GM18868 (cell line): ENCODE data around the gene POP4.

ENCODE experiments used
- ATAC-seq: cut with Tn5 transposase; IDR thresholded peaks from one replicate; pipeline ENCODE4 v1.9.1; 2021; ENCODE audit warnings: mild to moderate bottlenecking, moderate library complexity; ENCODE audit not compliant: unreplicated experiment

The POP4 gene

DNA sequence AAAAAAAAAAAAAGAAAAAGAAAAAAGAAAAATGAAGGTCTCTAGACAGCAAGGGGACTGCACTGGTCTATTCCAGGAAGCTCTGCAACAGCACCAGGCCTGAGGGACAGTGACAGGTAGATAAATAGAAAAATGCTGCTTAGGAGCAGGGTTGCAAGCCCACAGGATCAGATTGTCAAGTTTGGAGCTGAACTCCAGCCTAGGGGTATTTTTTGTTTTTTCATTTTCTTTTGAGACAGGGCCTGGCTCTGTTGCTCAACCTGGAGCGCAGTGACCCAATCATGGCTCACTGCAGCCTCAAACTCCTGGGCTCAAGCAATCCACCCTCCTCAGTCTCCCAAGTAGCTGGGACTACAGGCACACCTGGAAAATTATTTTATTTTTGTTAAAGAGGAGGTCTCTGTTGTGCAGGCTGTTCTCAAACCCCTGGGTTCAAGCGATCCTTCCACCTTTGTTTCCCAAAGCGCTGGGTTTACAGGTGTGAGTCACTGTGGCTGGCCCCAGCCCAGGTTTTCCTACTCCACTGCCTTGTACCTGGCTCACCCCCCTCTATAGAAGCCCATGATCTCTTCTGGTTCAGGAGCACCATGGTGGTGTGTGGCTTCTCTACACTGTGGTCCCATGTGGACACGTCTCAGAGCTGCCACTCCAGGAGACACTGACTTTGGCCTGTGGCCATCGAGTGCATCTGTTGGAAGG, 23.9 kb downstream of the POP4 start:
- no peak for ATAC-seq

DNA sequence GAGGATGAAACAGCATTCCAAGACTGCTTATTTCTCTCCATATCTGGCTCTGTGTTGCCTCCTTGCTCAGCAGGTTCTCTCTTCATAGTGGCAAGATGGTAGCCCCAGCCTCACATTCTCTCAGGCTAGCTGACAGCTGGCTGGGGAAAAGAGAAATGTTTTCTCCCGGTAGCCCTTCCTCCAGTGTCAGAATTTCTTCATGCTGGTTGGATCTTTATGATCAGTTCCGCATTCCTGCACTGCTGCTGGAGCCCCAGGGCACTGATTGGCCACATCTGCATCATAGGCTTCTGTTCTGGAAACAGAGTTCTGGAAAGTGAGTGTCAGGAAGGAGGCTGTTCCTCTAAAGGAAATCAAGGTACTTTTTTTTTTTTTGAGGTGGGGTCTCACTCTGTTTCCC, 24.6 kb downstream of the POP4 start:
- no peak for ATAC-seq

DNA sequence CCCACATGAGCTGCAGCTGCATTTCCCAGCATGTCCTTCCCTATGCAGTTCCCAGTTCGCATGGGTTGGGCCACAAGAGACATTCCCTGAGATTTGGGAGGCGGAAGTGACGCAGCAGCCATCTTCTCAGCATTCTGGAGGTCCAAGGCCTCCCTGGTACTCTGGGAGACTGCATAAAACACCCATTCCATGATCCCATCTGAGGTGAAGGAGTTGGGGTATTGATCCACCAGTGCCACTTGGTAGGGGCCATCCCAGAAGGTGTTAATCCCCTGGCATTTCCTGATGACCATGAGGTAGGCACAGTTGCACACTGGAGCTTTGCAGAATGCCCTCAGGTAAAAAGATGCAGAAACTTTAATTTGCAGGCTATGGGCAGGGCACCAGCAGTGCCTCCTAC, 25.4 kb downstream of the POP4 start:
- ATAC-seq, result no peak

DNA sequence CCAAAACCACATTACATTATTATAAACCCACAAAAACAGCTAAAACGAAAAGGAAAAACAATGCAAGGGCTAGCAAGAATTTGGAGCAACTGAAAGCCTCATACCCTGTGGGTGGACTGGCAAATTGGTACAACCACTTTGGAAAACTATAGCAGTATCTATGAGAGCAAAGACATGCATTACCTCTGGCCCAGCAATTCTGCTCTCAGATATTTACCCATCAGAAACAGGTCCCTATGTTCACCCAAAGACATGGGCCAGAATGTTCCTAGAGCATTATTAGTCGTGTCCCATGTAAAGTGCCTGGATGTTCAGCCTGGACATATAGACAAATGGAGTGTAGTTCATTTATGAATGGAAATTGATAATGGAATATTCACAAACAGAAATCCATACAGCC, 27.9 kb downstream of the POP4 start:
- no peak for ATAC-seq

DNA sequence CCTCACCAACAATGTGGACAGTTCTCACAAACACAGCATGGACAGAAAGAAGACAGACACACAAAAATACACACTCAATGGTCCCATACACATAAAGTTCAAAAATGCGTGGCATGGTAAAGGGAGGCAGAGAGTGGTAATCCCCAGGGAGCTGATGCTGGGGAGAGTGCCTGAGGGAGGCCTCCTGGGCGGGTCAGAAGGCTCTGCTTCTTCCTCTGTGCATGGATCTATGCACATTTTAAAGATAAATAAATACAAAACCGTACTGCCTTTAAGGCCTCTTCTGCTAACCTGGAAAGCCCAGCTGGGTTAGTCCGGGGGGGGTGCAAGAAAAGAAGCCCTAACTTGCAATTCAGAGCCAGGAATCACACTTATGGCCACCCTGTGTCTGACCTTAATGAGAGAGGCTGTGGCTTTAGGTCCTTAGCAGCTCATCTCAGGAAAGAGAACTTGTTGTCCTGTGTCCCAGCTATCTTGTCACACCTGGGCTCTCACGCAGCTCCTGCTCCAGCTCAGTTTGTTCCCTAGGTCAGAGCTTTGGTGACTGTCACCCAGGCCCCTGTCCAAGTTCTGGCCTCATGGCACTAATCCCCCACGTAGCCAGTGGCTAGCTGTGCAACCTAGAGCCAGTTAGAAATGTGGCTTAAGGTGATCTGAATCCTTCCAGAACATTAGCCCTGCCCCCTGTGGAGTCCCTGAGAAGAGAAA, 28.5 kb downstream of the POP4 start:
- ATAC-seq, result no peak

DNA sequence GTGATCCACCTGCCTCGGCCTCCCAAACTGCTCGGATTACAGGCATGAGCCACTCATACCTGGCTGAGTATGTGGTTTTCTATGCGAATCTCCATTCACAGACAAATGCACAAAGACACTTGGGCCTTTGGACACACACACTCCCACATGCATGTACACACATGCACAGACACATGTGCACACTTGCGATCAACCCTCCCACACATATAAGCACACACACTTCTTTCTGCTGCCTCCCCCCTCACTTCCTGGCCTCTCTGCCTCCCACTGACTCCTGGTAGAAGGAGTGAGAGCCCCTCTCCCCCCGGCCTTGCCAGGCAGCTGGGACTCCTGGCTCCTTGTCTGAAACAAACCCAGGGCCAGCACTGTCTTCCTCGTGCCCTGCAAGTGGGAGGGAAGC, 29.9 kb downstream of the POP4 start:
- ATAC-seq, result no peak

DNA sequence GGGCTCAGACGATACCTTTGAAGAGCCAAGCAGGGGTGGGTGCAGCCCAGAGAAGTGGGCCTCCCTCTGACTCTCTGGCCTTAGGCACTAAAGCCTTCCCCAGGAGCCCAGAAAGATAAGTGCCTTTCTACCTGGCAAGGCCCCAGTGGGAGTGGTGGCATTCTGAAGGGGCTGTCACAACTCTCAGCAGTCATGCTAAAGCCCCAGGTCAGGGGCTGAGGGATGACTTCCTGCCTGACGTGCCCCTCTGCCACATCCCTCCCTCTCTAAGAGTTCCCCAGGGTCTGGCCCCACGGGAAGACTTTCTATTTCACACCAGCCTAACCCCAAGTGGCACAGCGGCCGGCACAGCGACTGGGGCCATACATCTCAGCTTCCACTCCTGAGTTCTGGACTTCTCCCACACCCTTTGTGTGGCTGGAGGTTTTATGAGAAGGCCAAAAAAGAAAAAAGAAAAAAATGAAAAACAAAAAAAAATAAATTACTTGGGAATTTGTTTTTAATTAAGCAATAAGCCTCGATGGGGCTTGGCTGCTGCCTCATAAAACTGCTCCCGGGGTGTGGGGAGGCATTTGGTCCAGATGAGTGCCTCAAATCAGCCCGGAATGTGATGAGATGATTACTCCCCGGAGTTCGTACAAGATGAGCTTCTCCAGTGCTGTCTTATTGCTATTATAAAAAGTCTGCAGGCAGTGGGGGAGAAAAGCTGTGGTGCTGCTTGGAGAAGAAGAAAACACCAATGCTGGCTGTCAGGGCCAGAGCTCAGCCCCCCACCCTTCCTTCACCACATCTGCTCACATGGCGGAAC, 30.7 kb downstream of the POP4 start:
- no peak for ATAC-seq

DNA sequence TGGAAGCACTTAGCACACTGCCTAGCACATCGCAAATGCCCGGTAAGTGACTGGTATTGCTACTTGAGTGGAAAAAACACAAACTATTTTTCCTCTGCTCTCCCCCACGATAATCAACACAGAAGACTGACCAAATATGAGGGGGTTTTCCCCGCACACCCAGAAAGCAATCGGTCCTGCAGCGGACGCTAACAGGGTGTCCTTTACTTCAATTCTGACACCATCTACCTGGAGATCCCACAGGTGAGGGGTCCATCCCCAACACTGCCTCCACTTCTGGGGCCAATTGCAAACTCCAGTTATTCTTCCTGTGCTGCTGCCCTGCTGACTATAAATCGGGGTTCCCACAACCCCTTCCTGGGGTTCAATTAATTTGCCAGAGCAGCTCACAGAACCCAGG, 33.0 kb downstream of the POP4 start:
- ATAC-seq, result no peak

DNA sequence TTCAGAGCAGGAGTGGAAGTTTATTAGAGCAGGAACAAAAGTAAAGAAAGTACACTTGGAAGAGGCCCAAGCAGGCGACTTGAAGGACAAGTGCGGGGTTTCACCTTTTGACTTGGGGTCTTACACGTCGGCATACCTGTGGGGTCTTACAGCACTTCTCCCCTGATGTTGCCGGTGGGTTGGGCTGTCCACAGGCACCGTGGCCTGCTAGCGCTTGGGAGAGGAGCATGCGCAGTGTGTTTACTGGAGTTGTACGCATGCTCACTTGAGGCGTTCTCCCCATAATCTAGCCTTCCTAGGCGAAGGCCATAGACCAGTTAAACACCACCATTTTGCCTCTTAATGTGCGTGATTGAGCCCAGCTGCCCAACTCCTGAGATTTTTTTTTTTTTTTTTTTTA, 34.1 kb downstream of the POP4 start:
- ATAC-seq, result no peak

DNA sequence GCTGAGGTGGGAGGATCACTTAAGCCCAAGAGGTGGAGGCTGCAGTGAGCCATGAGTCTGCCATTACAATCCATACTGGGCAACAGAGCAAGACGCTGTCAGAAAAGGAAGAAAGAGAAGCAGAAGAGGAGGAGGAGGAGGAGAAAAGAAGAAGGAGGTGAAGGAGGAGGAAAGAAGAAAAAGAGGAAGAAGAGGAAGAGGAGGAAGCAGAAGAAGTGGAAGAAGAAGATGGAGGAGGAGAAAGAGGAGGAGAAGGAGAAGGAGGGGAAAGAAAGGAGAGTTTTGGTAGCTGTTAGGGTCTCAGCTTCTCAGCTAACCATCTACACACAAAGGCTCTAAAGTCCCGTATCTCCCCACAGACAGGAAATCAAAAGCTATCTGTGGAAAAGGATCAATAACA, 35.5 kb downstream of the POP4 start:
- no peak for ATAC-seq

DNA sequence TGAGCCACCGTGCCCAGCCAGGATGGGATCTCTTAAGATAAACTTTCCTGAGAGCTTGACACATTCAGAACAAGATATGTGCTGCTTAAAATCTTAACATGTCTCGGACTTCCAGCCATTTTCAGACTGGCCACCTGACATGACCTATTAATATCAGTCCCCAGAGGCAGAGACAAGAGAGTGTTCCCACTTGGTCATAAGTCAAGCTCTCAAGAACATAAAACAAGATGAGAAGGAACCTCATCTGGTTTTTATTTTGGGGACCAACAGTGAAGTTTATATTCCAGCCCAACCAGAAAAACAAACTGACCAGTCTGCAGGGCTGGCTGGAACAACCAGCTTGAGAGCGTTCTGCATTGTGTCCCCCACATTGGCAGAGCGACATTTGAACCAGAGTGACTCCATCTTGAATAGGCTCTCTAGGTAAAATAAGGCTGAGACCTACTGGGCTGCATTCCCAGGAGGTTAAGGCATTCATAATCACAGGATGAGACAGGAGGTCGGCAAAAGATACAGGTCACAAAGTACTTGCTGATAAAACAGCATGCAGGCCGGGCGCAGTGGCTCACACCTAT, 37.4 kb downstream of the POP4 start:
- ATAC-seq, result no peak

DNA sequence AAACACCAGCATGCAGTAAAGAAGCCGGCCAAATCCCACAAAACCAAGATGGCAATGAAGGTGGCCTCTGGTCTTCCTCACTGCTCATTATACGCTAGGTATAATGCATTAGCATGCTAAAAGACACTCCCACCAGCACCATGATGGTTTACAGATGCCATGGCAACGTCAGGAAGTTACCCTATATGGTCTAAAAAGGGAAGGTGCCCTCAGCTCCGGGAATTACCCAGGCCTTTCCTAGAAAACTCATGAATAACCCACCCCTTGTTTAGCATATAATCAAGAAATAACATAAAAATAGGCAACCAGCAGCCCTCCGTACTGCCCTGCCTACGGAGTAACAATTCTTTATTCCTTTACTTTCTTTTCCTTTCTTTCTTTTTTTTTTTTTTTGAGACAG, 38.1 kb downstream of the POP4 start:
- no peak for ATAC-seq

DNA sequence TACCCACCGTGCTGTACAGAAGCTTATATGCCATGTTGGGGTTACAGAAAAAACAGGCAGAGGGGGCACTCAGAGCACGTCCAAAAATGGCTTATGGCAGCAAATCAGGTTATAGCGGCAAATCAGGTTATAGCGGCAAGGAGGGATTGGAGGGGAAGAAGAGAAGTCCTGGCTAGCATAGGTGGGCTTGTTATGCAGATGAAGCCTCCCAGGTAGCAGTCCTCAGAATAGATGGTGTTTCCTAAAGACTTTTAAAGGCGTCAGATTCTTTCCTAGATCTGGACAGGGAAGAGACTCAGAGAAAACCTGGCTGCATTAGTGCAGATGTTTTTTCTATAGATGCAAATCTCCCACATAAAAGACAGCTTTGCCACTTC, 39.4 kb downstream of the POP4 start:
- ATAC-seq, result no peak

DNA sequence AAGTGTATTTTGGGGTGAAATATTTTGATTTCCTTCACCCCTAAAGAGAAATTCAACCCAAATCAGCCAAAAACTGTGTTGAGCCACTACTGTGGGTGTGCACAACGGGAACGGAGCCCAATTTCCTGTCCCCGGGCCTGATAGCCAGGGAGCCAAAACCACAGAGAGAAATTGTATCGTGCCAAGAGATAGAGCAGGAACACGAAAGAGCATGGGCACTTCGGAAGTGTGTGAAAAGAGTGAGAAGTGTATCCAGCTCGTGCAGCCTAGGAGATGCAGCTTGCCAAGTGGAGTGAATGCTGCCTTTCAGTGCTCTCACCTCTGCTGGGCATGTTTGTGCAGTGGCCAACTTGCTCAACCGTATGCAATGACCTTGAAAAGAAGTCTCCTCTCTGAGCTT, 39.8 kb downstream of the POP4 start:
- no peak for ATAC-seq

DNA sequence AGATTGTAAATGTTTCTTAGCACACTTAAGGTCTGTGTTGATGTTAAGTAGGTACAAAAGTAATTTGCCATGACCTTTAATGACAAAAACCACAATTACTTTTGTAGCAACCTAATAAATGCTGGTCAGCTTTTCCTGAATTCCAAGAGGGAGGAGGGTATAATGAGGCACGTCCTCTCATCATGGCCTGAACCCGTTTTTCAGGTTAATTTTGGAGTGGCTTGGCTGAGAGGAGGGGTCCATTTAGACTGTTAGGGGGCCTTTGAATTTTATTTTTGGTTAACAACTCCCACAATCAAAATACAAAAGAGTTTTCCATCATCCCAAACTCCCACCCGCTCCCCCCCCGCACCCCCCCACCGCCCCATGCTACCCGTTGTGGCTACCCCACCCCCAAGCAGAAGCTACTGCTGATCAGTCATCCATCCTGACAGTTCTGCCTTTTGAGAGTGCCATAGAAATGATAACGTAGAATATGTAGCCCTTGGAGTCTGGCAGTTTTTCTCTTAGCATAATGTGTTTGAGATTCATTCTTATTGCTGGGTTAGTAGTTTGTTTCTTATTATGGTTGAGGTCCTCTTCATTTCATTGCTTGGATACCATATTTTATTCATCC, 44.8 kb downstream of the POP4 start:
- no peak for ATAC-seq

DNA sequence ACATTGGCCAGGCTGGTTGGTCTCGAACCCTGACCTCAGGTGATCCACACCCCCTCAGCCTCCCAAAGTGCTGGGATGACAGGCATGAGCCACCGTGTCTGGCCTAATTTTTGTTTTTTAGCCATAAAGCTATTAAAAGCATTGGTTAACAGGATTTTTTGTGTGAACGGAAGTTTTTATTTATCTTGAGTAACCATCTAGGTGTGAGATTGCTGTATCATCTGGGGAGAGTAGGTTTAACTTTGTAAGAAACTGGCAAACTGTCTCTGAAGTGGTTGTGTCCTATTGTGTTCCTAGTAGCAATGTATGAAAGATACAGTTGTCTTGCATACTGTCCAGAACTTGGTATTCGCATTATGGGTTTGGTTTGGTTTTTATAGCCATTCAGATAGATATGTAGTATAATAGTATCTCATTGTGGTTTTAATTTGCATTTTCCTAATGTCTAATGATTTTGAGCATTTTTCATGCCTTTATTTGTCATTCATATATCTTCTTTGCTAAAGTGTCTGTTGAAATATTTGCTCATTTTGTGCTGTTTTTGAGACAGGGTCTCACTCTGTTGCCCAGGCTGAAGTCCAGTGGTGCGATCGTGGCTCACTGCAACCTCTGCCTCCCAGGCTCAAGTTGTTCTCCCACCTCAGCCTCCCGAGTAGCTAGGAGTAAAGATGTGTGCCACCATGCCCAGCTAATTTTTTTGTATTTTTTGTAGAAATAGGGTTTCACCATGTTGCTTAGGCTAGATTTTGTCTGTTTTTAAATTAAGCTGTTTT, 45.7 kb downstream of the POP4 start:
- ATAC-seq, result no peak

DNA sequence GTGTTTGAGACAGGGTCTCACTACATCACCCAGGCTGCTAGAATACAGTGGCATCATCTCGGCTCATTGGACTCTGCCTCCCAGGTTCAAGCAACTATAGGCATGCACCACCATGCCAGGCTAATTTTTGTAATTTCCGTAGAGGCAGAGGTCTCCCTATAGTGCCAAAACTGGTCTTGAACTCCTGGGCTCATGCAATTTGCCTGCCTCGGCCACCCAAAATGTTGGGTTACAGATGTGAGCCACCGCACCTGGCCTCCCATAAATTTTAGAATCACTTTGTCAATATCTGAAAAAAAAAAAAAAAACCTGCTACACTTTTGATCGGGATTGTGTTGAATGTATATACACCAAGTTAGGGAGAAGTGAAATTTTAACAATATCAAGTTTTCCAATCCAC, 47.3 kb downstream of the POP4 start:
- ATAC-seq, result no peak

DNA sequence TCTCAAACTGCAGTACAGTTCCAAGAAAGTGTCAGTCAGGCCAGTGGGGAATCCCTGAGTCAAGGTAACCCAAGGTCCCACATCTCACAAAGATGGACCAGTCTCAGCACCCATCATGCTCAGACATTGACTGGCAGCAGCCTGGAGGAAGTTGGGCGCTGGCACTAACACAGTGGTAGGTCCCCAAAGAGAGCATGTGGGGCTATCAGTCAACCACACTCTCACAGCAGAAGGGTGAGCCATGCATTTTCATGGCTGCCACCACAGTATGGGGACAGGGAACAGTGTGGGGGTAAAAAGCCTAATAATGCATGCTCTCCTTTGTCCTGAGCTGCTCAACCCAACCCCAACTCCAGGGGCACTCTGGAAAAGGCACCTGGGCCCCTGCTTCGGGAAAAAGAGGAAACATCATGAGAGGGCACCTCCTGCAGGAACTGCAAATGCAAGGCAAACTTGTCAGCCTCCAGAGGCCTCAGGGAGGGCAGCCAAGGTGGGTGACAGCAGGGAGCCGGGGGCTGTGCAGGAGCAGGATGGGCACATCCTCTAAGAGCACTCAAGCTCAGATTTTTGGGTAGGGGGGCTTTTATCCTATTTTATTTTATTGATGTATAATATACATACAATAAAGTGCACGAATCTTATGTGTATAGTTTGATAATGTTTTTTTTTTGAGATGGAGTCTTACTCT, 49.7 kb downstream of the POP4 start:
- ATAC-seq, result no peak

DNA sequence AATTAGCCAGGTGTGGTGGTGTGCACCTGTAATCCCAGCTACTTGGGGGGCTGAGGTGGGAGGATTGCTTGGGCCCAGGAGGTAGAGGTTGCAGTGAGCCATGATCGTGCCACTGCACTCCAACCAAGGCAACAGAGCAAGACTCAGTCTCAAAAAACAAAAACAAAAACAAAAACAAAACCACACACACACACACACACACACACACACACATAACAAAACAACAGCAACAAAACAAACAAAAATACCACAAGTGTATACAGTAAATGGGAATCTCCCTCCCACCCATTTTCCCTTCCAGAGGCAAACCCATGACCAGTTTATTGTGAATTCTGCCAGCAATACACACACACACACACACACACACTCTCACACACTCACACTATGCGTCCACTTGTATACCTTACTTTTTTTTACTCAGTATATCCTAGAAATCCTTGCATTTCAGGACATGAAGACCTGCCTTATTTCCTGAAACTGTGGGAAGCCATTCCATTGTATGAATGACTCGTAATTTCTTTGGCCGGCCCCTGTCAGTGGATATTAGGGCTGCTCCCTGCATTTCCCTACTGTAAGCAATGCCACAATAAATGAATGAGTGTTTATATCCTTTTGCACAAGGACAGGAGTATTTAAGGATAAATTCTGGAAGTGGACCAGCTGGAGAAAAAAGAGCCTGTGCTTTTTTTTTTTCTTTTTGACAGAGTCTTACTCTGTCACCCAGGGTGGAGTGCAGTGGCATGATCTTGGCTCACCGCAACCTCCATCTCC, 52.3 kb downstream of the POP4 start:
- ATAC-seq, result no peak
